HG03045 (cell line): ENCODE results near the gene PEX13.

ENCODE experiments used
- ATAC-seq: cut with Tn5 transposase; IDR thresholded peaks from one replicate; pipeline ENCODE4 v1.9.1; 2021; ENCODE audit warnings: mild to moderate bottlenecking, moderate library complexity; ENCODE audit not compliant: unreplicated experiment

The PEX13 gene

GRCh38 chr2:61065714-61066709 is 48.5 kb downstream of the PEX13 start, which contains the start of gene SANBR:
SANBR (plus strand) TSS chr2:61065871; CDS start chr2:61070351, 4,480 bp downstream.
- ATAC-seq, result peak; percentile 98

- no peak for ATAC-seq
Observed at GRCh38 chr2:61074100-61074499, 56.6 kb downstream of the PEX13 start.

GRCh38 chr2:61085883-61086282 is 68.4 kb downstream of the PEX13 start:
- no peak for ATAC-seq

- no peak for ATAC-seq
Observed at GRCh38 chr2:61089797-61090196, 72.3 kb downstream of the PEX13 start.

- no peak for ATAC-seq
Observed at GRCh38 chr2:61090386-61090921, 72.9 kb downstream of the PEX13 start.

- no peak for ATAC-seq
Observed at GRCh38 chr2:61091485-61091884, 74.0 kb downstream of the PEX13 start.

GRCh38 chr2:61096438-61096837 is 78.9 kb downstream of the PEX13 start:
- ATAC-seq, result no peak

GRCh38 chr2:61100801-61101200 is 83.3 kb downstream of the PEX13 start:
- ATAC-seq, result no peak
